Ishikawa (cell line): ENCODE results near the gene FUT4.

Experiments used
- CEBPB ChIP-seq: IDR thresholded peaks from 2 replicates; pipeline ENCODE4 v1.6.1; 2012
- CREB1 ChIP-seq: IDR thresholded peaks from 2 replicates; pipeline ENCODE4 v1.6.1; 2012; ENCODE audit warnings: low read depth
- EGR1 ChIP-seq: IDR thresholded peaks from 2 replicates; pipeline ENCODE4 v1.6.1; 2012
- EP300 ChIP-seq: IDR thresholded peaks from 2 replicates; pipeline ENCODE4 v1.6.1; 2012; ENCODE audit warnings: borderline replicate concordance
- FOXM1 ChIP-seq: IDR thresholded peaks from 2 replicates; pipeline ENCODE4 v1.6.1; 2012; ENCODE audit warnings: low read depth, borderline replicate concordance
- MAX ChIP-seq: IDR thresholded peaks from 2 replicates; pipeline ENCODE4 v1.6.1; 2012
- NFIC ChIP-seq: IDR thresholded peaks from 2 replicates; pipeline ENCODE4 v1.6.1; 2012
- RAD21 ChIP-seq: IDR thresholded peaks from 2 replicates; pipeline ENCODE4 v1.6.1; 2012; ENCODE audit warnings: low read depth
- REST ChIP-seq: IDR thresholded peaks from 2 replicates; pipeline ENCODE4 v1.6.1; 2012; ENCODE audit warnings: low read depth, mild to moderate bottlenecking
- TAF1 ChIP-seq: IDR thresholded peaks from 2 replicates; pipeline ENCODE4 v1.6.1; 2012; ENCODE audit warnings: low read depth, mild to moderate bottlenecking
- TCF12 ChIP-seq: IDR thresholded peaks from 2 replicates; pipeline ENCODE4 v1.6.1; 2012; ENCODE audit warnings: low read depth
- TEAD4 ChIP-seq: IDR thresholded peaks from 2 replicates; pipeline ENCODE4 v1.6.1; 2012
- YY1 ChIP-seq: IDR thresholded peaks from 2 replicates; pipeline ENCODE4 v1.6.1; 2012; ENCODE audit warnings: low read depth
- ZBTB7A ChIP-seq: IDR thresholded peaks from 2 replicates; pipeline ENCODE4 v1.6.1; 2012; ENCODE audit warnings: low read depth
- TF ChIP-seq, protein P1 (sequence below): IDR thresholded peaks from 2 replicates; pipeline ENCODE4 v1.6.1; 2012

Gene FUT4

GRCh38 chr11:94518300-94518699 lies 25.4 kb upstream of the FUT4 start:
- no peak for TF ChIP-seq EGR1
- no peak for TF ChIP-seq TCF12
- no peak for TF ChIP-seq YY1
- TF ChIP-seq RAD21 = no peak
- TF ChIP-seq, protein P1, sequence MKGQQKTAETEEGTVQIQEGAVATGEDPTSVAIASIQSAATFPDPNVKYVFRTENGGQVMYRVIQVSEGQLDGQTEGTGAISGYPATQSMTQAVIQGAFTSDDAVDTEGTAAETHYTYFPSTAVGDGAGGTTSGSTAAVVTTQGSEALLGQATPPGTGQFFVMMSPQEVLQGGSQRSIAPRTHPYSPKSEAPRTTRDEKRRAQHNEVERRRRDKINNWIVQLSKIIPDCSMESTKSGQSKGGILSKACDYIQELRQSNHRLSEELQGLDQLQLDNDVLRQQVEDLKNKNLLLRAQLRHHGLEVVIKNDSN = no peak
- no peak for TF ChIP-seq ZBTB7A
- no peak for TF ChIP-seq EP300
- TF ChIP-seq TAF1 = no peak

DNA sequence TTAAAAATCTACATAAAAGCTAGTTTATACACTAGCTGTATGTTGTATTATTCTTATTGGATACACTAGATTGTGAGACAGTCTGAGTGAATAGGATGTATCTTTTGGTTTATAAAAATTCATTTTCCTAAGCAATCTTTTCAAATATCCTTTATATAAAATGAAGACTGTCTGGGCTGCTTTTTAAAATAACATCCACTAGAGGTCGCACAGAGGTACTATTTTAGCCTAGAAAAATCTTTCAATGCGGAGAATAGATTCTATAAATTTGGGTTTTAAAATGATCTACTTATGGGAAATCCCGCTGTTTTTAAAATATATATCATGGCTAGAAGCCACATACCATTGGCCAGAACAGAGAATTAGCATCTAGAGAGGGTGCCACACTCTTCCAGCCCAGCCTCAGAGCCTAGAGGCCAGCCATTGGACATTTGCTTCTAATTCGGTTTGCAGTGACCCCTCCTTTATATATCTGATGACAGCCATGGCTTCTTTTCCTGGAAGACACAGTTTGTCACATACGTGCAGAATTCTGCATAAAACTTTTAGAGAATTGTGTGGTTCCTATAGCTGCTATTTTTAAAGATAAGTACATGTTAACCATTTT lies 24.1 kb upstream of the FUT4 start:
- TF ChIP-seq RAD21 = peak; percentile 53
- peak; percentile 45; the same call in 1 of the 2 replicates for TF ChIP-seq TEAD4
- TF ChIP-seq CREB1 = no peak

- peak; percentile 10; the same call in 1 of the 2 replicates for TF ChIP-seq RAD21
- TF ChIP-seq, protein P1 = no peak
Measured at GRCh38 chr11:94521684-94522083, 22.0 kb upstream of the FUT4 start.

- TF ChIP-seq EGR1 (no peak), FOXM1 (no peak), MAX (no peak), CREB1 (no peak), TAF1 (no peak), CEBPB (no peak), TCF12 (no peak), NFIC (no peak), YY1 (no peak), REST (no peak), TEAD4 (no peak), RAD21 (no peak), EP300 (no peak)
- TF ChIP-seq, protein P1 = no peak
Measured at GRCh38 chr11:94524341-94524740, 19.4 kb upstream of the FUT4 start.

- TF ChIP-seq NFIC (peak; percentile 78), TEAD4 (peak; percentile 61), EP300 (no peak), ZBTB7A (no peak)
- TF ChIP-seq, protein P1 = no peak
Measured at GRCh38 chr11:94525546-94526324, 18.0 kb upstream of the FUT4 start.

- TF ChIP-seq CEBPB (peak; percentile 59; the same call in 1 of the 2 replicates), TEAD4 (no peak)
Measured at GRCh38 chr11:94526645-94527438, 16.9 kb upstream of the FUT4 start.

DNA sequence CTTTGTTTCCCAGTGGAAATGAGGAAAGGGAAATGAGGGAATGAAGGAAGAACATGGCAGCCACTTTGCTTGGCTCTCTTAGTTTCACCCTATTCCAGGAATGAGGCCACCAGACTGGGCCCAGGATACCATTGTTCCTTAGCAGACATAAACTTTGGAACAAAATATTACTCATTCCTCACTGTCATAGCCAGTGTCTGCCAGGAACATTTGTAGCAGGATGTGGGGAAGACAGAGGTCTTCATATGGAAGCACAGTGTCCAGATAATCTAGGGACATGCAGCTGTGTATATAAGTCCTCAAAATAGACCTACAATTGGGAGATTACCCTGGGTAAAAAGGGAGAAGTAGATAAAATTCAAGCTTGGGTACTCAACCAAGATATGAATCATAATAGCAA lies 15.2 kb upstream of the FUT4 start:
- TF ChIP-seq TEAD4 (no peak), CREB1 (no peak), EGR1 (no peak), TCF12 (no peak), CEBPB (no peak), NFIC (no peak), RAD21 (no peak), ZBTB7A (no peak), YY1 (no peak), TAF1 (no peak), MAX (no peak), REST (no peak), FOXM1 (no peak), EP300 (no peak)
- TF ChIP-seq, protein P1 = no peak
